Measurements from ENCODE around the gene VPS13D.

VPS13D gene

GRCh38 chr1:12477314-12477713 lies 247.5 kb downstream of the VPS13D start:
- DNase-seq = no peak

- peak; percentile 98 for DNase-seq
These were observed 248.2 kb downstream of the VPS13D start for GRCh38 chr1:12477936-12478611.

GRCh38 chr1:12478612-12478985 lies 248.8 kb downstream of the VPS13D start:
- DNase-seq = no peak

GRCh38 chr1:12479311-12479710 lies 249.5 kb downstream of the VPS13D start:
- no peak for DNase-seq

GRCh38 chr1:12480041-12480440 lies 250.2 kb downstream of the VPS13D start:
- no peak for DNase-seq

GRCh38 chr1:12480748-12481362 lies 251.0 kb downstream of the VPS13D start:
- DNase-seq = peak; percentile 72

GRCh38 chr1:12481928-12482327 lies 252.1 kb downstream of the VPS13D start:
- DNase-seq = no peak

- DNase-seq = no peak
These were observed 253.2 kb downstream of the VPS13D start for GRCh38 chr1:12482988-12483387.

- no peak for DNase-seq
These were observed 255.6 kb downstream of the VPS13D start for GRCh38 chr1:12485231-12486058.

GRCh38 chr1:12486059-12486341 lies 256.2 kb downstream of the VPS13D start:
- DNase-seq = no peak

GRCh38 chr1:12486401-12487005 lies 256.7 kb downstream of the VPS13D start:
- DNase-seq = no peak

GRCh38 chr1:12487520-12487919 lies 257.7 kb downstream of the VPS13D start:
- no peak for DNase-seq

- no peak for DNase-seq
These were observed 259.0 kb downstream of the VPS13D start for GRCh38 chr1:12488666-12489354.

- DNase-seq = no peak
These were observed 260.8 kb downstream of the VPS13D start for GRCh38 chr1:12490532-12491142.

GRCh38 chr1:12491656-12492055 lies 261.8 kb downstream of the VPS13D start:
- DNase-seq = no peak

- DNase-seq = no peak
These were observed 265.9 kb downstream of the VPS13D start for GRCh38 chr1:12495725-12496124.

GRCh38 chr1:12496154-12496961 lies 266.5 kb downstream of the VPS13D start:
- no peak for DNase-seq

GRCh38 chr1:12499539-12500240 lies 269.9 kb downstream of the VPS13D start:
- no peak for DNase-seq

GRCh38 chr1:12501661-12502060 lies 271.8 kb downstream of the VPS13D start:
- no peak for DNase-seq

GRCh38 chr1:12502336-12503109 lies 272.7 kb downstream of the VPS13D start:
- DNase-seq = no peak
